RWPE1 (cell line): Measurements from ENCODE around the gene DOCK9.

Experiments
- CTCF ChIA-PET: fragments of 350-600 bp; sonication (Branson Sonifier 250); formaldehyde crosslinking; extraction: SDS; loops from one replicate; lab custom pipeline; 2021; lab: Yijun Ruan, JAX
- POLR2A ChIA-PET: fragments of 400-600 bp; formaldehyde crosslinking; extraction: SDS; loops from one replicate; lab custom pipeline; 2020; ENCODE audit warnings: antibody characterized with exemption; ENCODE audit not compliant: low non-redundant PET; lab: Yijun Ruan, JAX
- DNase-seq: peaks from one replicate; pipeline ENCODE4 v3.0.0; 2012; ENCODE audit warnings: low spot score
- H3K27ac ChIP-seq: fragments of 450-650 bp; 2 replicates; pipeline ENCODE4 v1.5.1; 2017
- CTCF ChIP-seq: fragments of 450-650 bp; conservative IDR thresholded peaks from 2 replicates; pipeline ENCODE4 v1.5.1; 2017; ENCODE audit warnings: low read depth, mild to moderate bottlenecking

DOCK9 gene

GRCh38 chr13:98787996-98788395, 189.9 kb downstream of the DOCK9 start:
- POLR2A ChIA-PET: no interaction called here
- no peak for TF ChIP-seq CTCF
- CTCF ChIA-PET: no interaction called here
- DNase-seq: no peak
- no peak overlapping the region for H3K27ac ChIP-seq

DNA sequence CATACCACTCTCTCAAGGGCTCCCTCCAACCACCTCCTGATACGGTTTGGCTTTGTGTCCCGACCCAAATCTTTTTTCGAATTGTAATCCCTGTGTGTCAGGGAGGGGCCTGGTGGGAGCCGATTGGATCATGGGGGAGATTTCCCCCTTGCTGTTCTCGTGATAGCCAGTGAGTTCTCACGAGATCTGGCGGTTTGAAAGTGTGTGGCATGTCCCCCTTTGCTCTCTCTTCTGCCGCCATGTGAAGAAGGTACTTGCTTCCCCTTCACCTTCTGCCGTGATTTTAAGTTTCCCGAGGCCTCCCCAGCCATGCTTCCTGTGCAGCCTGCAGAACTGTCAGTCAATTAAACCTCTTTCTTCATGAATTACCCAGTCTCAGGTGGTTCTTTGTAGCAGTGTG, 190.7 kb downstream of the DOCK9 start:
- H3K27ac ChIP-seq: no peak overlapping the region
- no peak for TF ChIP-seq CTCF
- DNase-seq: no peak
- ChIA-PET POLR2A (no interaction called here), CTCF (no interaction called here)

GRCh38 chr13:98786023-98786422, 191.8 kb downstream of the DOCK9 start:
- H3K27ac ChIP-seq: no peak overlapping the region
- ChIA-PET CTCF (no interaction called here), POLR2A (no interaction called here)
- DNase-seq: no peak
- TF ChIP-seq CTCF: no peak

DNA sequence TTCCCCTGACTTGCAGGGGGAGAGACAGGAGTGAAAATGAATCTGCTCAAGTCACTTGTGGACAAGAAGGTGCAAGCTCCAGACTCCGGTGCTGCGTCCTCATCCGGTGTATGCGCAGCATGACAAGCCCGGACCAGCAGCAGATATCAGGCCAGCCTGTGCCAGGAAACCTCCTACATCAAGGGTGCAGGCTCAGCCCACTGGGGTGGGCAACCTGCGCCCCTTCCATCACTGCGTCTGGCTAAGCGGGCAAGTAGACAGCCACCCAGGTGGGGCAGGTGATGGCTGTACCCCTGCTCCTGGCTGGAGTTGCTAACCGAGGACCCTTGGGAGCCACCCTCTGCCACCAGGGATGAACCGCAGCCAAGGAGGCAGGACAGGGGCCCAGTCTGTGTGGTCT, 192.5 kb downstream of the DOCK9 start:
- CTCF ChIA-PET: no interaction called here
- POLR2A ChIA-PET: no interaction called here
- DNase-seq: no peak
- H3K27ac ChIP-seq: no peak overlapping the region
- TF ChIP-seq CTCF: no peak

GRCh38 chr13:98784666-98785065, 193.2 kb downstream of the DOCK9 start:
- POLR2A ChIA-PET: no interaction called here
- no peak for TF ChIP-seq CTCF
- CTCF ChIA-PET: interaction anchor here (0.5 kb wide), 1 partner anchor 67 kb away, joined by 3 read pairs; no protein-coding TSS in a partner anchor
- no peak for DNase-seq
- H3K27ac ChIP-seq: no peak overlapping the region

GRCh38 chr13:98783856-98784478, 193.9 kb downstream of the DOCK9 start:
- ChIA-PET POLR2A (no interaction called here), CTCF (interaction anchor here (0.5 kb wide), 1 partner anchor 66 kb away, joined by 3 read pairs; no protein-coding TSS in a partner anchor)
- DNase-seq: no peak
- no peak overlapping the region for H3K27ac ChIP-seq
- no peak for TF ChIP-seq CTCF
